ENCODE measurements around the gene ENPP7.

ENPP7 gene

GRCh38 chr17:79695797-79696609, 34.7 kb upstream of the ENPP7 start:
- H3K4me3 ChIP-seq (ENCODE audit: low read length), result no peak overlapping the region
- H2AFZ ChIP-seq (ENCODE audit: low read depth, low read length), result no peak overlapping the region
- no peaks in the 10 kb centered on the region for H3K9me3 ChIP-seq (ENCODE audit: low read length)
- H3K36me3 ChIP-seq (ENCODE audit: insufficient read depth, low read length), result no peaks in the 10 kb centered on the region
- H3K27me3 ChIP-seq (ENCODE audit: insufficient read depth, low read length), result peaks cover 35% of the 10 kb centered on the region
- H3K4me1 ChIP-seq (ENCODE audit: insufficient read depth, low read length), result no peaks in the 10 kb centered on the region

GRCh38 chr17:79696610-79696982, 34.1 kb upstream of the ENPP7 start:
- no peak overlapping the region for H2AFZ ChIP-seq (ENCODE audit: low read depth, low read length)

GRCh38 chr17:79698146-79698846, 32.4 kb upstream of the ENPP7 start:
- no peak overlapping the region for H3K4me3 ChIP-seq (ENCODE audit: low read length)
- H2AFZ ChIP-seq (ENCODE audit: low read depth, low read length), result no peak overlapping the region
- no peaks in the 10 kb centered on the region for H3K9me3 ChIP-seq (ENCODE audit: low read length)
- H3K36me3 ChIP-seq (ENCODE audit: insufficient read depth, low read length), result no peaks in the 10 kb centered on the region
- H3K4me1 ChIP-seq (ENCODE audit: insufficient read depth, low read length), result no peaks in the 10 kb centered on the region
- peaks cover 27% of the 10 kb centered on the region for H3K27me3 ChIP-seq (ENCODE audit: insufficient read depth, low read length)

More at GRCh38 chr17:79696610-79696982, 34.1 kb upstream of the ENPP7 start:
- Histone ChIP-seq H3K27me3 (ENCODE audit: insufficient read depth, low read length) (peaks cover 35% of the 10 kb centered on the region), H3K36me3 (ENCODE audit: insufficient read depth, low read length) (no peaks in the 10 kb centered on the region), H3K4me1 (ENCODE audit: insufficient read depth, low read length) (no peaks in the 10 kb centered on the region), H3K4me3 (ENCODE audit: low read length) (no peak overlapping the region), H3K9me3 (ENCODE audit: low read length) (no peaks in the 10 kb centered on the region)

GRCh38 chr17:79699386-79700036, 31.2 kb upstream of the ENPP7 start:
- no peaks in the 10 kb centered on the region for H3K36me3 ChIP-seq (ENCODE audit: insufficient read depth, low read length)
- H3K4me1 ChIP-seq (ENCODE audit: insufficient read depth, low read length), result no peaks in the 10 kb centered on the region
- no peaks in the 10 kb centered on the region for H3K9me3 ChIP-seq (ENCODE audit: low read length)
- peaks cover 26% of the 10 kb centered on the region for H3K27me3 ChIP-seq (ENCODE audit: insufficient read depth, low read length)
- H3K4me3 ChIP-seq (ENCODE audit: low read length), result no peak overlapping the region
- no peak overlapping the region for H2AFZ ChIP-seq (ENCODE audit: low read depth, low read length)

GRCh38 chr17:79700592-79700991, 30.2 kb upstream of the ENPP7 start:
- Histone ChIP-seq H3K4me3 (ENCODE audit: low read length) (no peak overlapping the region), H3K27me3 (ENCODE audit: insufficient read depth, low read length) (peaks cover 19% of the 10 kb centered on the region), H3K36me3 (ENCODE audit: insufficient read depth, low read length) (no peaks in the 10 kb centered on the region), H2AFZ (ENCODE audit: low read depth, low read length) (no peak overlapping the region), H3K4me1 (ENCODE audit: insufficient read depth, low read length) (no peaks in the 10 kb centered on the region), H3K9me3 (ENCODE audit: low read length) (no peaks in the 10 kb centered on the region)

GRCh38 chr17:79702034-79702433, 28.7 kb upstream of the ENPP7 start:
- peaks cover 7% of the 10 kb centered on the region for H3K27me3 ChIP-seq (ENCODE audit: insufficient read depth, low read length)
- no peaks in the 10 kb centered on the region for H3K36me3 ChIP-seq (ENCODE audit: insufficient read depth, low read length)
- no peak overlapping the region for H2AFZ ChIP-seq (ENCODE audit: low read depth, low read length)
- no peaks in the 10 kb centered on the region for H3K9me3 ChIP-seq (ENCODE audit: low read length)
- no peak overlapping the region for H3K4me3 ChIP-seq (ENCODE audit: low read length)
- H3K4me1 ChIP-seq (ENCODE audit: insufficient read depth, low read length), result no peaks in the 10 kb centered on the region

GRCh38 chr17:79702550-79703236, 28.1 kb upstream of the ENPP7 start:
- no peaks in the 10 kb centered on the region for H3K36me3 ChIP-seq (ENCODE audit: insufficient read depth, low read length)

GRCh38 chr17:79704691-79705090, 26.1 kb upstream of the ENPP7 start:
- H2AFZ ChIP-seq (ENCODE audit: low read depth, low read length), result no peak overlapping the region
- peaks cover 4% of the 10 kb centered on the region for H3K4me1 ChIP-seq (ENCODE audit: insufficient read depth, low read length)
- H3K9me3 ChIP-seq (ENCODE audit: low read length), result no peaks in the 10 kb centered on the region
- H3K36me3 ChIP-seq (ENCODE audit: insufficient read depth, low read length), result no peaks in the 10 kb centered on the region
- H3K27me3 ChIP-seq (ENCODE audit: insufficient read depth, low read length), result no peaks in the 10 kb centered on the region
- H3K4me3 ChIP-seq (ENCODE audit: low read length), result no peak overlapping the region

More at GRCh38 chr17:79702550-79703236, 28.1 kb upstream of the ENPP7 start:
- H3K9me3 ChIP-seq (ENCODE audit: low read length), result no peaks in the 10 kb centered on the region
- no peak overlapping the region for H2AFZ ChIP-seq (ENCODE audit: low read depth, low read length)
- H3K4me1 ChIP-seq (ENCODE audit: insufficient read depth, low read length), result peaks cover 2% of the 10 kb centered on the region
- H3K4me3 ChIP-seq (ENCODE audit: low read length), result no peak overlapping the region
- peaks cover 3% of the 10 kb centered on the region for H3K27me3 ChIP-seq (ENCODE audit: insufficient read depth, low read length)

GRCh38 chr17:79705674-79706073, 25.1 kb upstream of the ENPP7 start:
- Histone ChIP-seq H2AFZ (ENCODE audit: low read depth, low read length) (no peak overlapping the region), H3K9me3 (ENCODE audit: low read length) (no peaks in the 10 kb centered on the region), H3K4me3 (ENCODE audit: low read length) (no peak overlapping the region), H3K27me3 (ENCODE audit: insufficient read depth, low read length) (no peaks in the 10 kb centered on the region), H3K4me1 (ENCODE audit: insufficient read depth, low read length) (peaks cover 4% of the 10 kb centered on the region), H3K36me3 (ENCODE audit: insufficient read depth, low read length) (no peaks in the 10 kb centered on the region)

GRCh38 chr17:79706931-79707850, 23.6 kb upstream of the ENPP7 start:
- Histone ChIP-seq H3K36me3 (ENCODE audit: insufficient read depth, low read length) (no peaks in the 10 kb centered on the region), H3K4me3 (ENCODE audit: low read length) (no peak overlapping the region), H3K27me3 (ENCODE audit: insufficient read depth, low read length) (peaks cover 5% of the 10 kb centered on the region), H3K4me1 (ENCODE audit: insufficient read depth, low read length) (peaks cover 4% of the 10 kb centered on the region), H3K9me3 (ENCODE audit: low read length) (no peaks in the 10 kb centered on the region), H2AFZ (ENCODE audit: low read depth, low read length) (no peak overlapping the region)

GRCh38 chr17:79707931-79708891, 22.5 kb upstream of the ENPP7 start:
- Histone ChIP-seq H3K27me3 (ENCODE audit: insufficient read depth, low read length) (peaks cover 7% of the 10 kb centered on the region), H3K9me3 (ENCODE audit: low read length) (no peaks in the 10 kb centered on the region), H3K4me1 (ENCODE audit: insufficient read depth, low read length) (peaks cover 4% of the 10 kb centered on the region), H2AFZ (ENCODE audit: low read depth, low read length) (no peak overlapping the region), H3K36me3 (ENCODE audit: insufficient read depth, low read length) (no peaks in the 10 kb centered on the region), H3K4me3 (ENCODE audit: low read length) (no peak overlapping the region)
